GM18511 (cell line): Measurements from ENCODE around the gene ZNF350.
A peak's percentile ranks its signal among the peaks of the same experiment; 100 is the strongest.
"Not testable (repeated sequence)": the region's sequence is repeated elsewhere in the genome, so short reads cannot be mapped to it uniquely, and the experiment has no call there.

Source experiments
- ATAC-seq: cut with Tn5 transposase; IDR thresholded peaks from one replicate; pipeline ENCODE4 v1.9.1; 2021; ENCODE audit warnings: mild to moderate bottlenecking, moderate library complexity; ENCODE audit not compliant: unreplicated experiment

Gene ZNF350

DNA sequence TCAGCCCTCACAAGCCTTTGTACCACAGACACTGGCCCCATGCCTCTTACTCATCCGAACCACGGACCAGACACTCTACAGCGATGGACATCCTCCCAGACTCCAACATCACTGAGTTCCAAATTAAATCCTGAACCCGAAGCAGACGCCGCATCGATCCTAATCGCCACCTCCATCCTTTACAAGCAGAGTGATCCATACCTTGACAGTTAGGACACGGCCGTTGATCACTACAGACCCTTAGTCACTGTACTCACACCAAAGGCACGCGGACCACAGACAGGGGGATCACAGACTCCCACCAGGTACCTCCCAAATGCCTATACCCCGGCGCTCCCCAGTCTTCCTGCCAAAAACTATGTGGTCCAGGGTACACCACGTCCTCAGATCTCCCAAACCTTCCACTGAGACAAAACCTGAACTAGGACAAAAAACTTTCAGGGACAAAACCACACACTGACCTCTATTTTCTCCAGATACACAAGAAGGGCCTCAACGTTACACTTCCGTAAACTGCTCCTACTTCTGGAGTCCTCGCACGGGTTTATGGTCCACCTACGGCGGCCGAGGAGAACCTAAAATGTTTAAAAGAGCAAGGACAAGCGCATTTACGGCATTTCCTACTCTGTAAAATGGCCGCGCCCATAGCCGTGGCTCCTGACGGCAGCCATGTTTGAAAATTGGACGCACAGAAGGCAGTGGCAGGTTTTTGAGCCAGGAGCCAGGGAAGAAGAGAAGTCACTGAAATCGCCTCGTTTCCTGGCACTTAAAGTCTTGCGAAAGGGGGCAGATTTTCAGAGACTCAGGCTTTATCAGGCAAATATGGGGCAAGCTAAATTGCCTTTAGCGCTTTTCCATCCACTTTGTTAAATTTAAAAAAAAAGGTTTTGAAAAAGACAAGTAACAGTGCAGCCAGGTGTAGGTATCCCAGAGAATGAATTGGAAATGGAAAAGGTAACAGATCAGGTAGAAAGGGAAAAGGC is at the start of gene ZNF350:
ZNF350 (minus strand) TSS at position 532 of the 983 bp plus-strand sequence. CDS start 12,480 bp downstream, outside the sequence.
- ATAC-seq = peak; percentile 88

DNA sequence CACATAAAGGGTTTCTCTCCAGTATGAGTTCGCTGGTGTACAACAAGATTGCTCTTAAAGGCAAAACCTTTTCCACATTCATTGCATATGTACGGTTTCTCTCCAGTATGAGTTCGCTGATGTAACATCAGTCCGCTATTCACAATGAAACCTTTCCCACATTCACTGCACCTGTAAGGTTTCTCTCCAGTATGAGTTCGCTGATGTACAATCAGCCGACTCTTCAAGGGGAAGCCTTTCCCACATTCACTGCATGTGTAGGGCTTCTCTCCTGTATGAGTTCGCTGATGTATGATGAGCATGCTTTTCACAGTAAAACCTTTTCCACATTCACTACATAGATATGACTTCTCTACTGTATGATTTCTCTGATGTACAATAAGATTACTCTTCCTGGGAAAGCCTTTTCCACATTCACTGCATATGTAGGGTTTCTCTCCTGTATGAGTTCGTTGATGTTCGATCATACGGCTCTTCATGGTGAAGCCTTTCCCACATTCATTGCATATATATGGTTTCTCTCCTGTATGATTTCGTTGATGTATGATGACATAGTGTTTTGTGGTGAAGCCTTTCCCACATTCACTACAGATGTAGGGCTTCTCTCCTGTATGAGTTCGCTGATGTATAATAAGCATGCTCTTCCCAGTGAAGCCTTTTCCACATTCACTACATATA is 47.5 kb upstream of the ZNF350 start:
- ATAC-seq = no peak

DNA sequence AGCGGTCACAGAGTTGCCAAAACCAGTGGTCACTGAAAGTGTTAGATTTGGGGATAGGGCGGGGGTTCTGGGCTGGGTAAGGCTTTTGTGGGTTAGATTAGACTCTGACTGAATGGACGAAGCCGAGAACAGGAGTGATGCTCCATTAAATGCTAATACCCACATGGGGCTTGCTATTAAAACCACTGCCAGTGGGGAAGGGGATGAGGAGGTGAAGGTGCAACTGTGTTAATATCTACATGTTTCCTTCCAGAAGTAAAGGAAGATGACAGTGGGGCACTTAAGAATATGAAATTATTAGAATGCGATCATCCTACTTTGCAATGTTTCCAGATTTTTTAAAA is 42.1 kb upstream of the ZNF350 start:
- peak; percentile 40 for ATAC-seq

DNA sequence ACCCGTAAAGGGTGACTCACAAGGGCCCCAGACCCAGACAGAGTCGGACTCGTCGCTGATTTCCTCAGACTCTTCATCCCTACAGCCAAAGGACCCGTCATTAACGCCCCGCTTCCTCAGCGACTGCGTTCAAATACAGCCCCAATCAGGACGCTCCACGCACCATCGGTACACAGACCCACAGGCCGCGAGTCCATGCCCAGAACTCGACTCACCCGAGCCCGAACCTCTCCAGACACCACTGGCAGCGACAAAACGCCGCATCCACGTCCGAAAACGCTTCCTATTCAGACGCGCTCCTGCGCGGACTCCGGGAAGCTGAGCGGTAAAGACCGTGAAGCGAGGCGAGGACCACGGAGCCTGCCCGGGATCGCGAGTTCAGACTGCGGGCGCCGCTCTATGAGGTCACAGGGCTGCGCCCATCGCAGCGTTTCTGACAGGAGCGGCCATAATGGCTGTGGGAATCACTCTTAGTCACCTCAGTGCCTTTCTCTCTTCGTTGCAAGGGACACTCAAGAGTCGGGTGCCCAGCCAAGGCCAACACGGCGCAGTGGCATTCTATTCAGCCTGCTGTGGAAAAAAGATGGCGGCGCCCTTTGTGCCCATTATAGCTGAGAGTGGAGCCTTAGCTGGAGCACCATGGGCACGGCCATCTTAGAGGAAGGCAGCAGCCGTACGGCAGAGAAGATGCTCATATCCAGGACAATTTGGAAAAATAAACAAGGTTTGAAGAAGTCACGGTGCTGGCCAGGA is 41.6 kb upstream of the ZNF350 start, which contains the start of gene ZNF614:
ZNF614 (minus strand) TSS at position 353 of the 753 bp plus-strand sequence. CDS start 2,634 bp downstream, outside the sequence.
- peak; percentile 92 for ATAC-seq

DNA sequence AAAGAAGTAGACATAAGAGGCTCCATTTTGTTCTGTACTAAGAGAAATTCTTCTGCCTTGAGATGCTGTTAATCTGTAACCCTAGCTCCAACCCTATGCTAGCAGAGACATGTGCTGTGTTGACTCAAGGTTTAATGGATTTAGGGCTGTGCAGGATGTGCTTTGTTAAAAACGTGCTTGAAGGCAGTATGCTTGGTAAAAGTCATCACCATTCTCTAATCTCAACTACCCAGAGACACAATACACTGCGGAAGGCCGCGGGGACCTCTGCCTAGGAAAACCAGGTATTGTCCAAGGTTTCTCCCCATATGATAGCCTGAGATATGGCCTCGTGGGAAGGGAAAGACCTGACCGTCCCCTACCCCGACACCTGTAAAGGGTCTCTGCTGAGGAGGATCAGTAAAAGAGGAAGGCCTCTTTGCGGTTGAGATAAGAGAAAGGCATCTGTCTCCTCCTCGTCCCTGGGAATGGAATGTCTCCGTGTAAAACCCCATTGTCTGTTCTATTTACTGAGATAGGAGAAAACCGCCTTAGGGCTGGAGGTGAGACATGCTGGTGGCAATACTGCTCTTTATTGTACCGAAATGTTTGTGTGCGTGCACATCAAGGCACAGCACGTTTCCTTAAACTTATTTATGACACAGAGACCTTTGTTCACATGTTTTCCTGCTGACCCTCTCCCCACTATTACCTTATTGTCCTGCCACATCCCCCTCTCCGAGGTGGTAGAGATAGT is 39.8 kb upstream of the ZNF350 start:
- not testable (repeated sequence) for ATAC-seq

DNA sequence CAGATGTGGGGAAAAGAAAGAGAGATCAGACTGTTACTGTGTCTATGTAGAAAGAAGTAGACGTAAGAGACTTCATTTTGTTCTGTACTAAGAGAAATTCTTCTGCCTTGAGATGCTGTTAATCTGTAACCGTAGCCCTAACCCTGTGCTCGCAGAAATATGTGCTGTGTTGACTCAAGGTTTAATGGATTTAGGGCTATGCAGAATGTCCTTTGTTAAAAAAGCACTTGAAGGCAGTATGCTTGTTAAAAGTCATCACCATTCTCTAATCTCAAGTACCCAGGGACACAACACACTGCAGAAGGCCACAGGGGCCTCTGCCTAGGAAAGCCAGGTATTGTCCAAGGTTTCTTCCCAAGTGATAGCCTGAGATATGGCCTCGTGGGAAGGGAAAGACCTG is 37.8 kb upstream of the ZNF350 start:
- ATAC-seq = not testable (repeated sequence)

DNA sequence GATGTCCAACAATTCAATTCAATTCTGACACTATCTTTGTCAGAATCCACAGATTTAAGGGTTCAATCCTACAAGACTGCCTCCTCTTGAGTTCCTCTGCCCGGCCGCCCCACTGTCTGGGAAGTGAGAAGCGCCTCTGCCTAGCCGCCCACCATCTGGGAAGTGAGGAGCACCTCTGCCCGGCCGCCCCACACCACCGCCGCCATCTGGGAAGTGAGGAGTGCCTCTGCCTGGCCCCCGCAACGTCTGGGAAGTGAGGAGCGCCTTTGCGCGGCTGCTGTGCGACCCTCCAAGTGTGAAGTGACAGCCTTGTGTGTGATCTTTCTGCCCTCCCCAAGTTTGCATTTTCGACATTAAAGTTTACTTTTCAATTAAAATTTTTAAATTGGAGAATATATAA is 35.6 kb upstream of the ZNF350 start:
- ATAC-seq = no peak

DNA sequence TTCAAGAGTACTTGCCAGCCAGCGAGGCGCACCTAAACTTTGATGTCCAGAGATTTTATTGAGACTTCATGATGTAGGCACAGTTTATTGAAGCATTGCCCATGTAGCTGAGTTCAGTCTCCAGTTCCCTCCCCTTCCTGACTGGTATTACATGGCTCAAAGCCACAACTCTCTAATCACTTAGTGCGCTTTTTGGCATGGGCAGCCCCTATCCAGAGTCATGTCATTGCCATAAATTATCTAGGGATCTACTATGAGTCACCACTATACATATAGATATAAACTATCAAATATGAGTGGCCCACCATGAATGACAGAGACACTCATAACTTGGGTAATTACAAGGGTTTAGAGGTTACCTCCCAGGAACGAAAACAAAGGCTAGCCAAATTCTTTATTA is 33.9 kb upstream of the ZNF350 start:
- ATAC-seq = no peak

DNA sequence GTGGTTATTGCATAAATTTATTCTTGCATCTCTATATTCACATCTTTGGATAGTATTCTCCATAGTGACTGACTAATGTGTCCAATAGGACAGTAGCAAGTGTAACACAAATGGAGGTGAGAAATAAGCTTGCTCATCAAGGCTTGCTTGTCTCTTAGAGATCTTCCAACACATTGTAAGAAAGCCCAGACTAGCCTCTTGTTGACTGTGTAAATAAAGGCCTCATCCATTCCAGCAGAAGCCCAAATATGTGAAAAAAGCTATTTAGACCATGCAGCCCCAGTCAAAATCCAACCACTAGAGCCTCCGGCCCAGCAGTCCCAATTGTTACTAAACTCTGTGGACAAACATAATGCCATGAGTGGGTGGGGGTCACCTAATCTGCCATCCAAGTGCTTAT is 24.0 kb upstream of the ZNF350 start:
- no peak for ATAC-seq

DNA sequence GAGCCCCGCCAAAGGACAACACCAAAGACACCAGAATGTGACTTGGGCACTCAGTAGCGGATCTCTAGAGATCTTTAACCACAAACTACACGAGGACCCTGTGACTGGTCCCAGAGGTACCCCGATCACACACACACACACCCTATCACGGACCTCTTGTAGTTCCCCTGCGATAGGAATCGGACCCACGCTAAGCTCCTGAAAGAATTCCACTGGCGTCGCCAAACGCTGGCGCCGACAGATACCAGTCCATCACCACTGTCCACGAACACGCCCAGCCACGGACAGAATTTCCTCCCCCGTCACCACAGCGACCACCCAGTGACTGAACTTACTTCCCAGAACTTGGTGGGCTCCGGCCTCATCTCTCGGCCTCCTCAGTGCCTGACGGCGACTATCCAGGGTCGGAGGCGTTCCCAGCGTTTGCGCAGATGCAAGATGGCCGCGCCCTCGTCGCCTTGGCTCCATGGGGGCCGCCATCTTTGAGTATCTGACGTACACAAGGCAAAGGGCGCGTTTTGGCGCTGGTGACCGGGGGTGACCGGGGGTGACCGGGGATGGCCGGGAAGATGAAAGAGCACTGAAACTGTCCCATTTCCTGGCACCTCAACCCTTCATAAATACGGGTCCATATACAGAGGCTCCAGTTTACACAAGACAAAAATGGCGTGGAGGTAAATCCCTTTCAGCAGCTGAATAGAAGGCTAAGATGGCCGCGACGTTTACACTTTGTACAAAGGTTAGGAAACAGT is 21.3 kb upstream of the ZNF350 start, which contains the start of gene ZNF615:
ZNF615 (minus strand) TSS at position 406 of the 752 bp plus-strand sequence. CDS start 4,500 bp downstream, outside the sequence.
- ATAC-seq = peak; percentile 99

DNA sequence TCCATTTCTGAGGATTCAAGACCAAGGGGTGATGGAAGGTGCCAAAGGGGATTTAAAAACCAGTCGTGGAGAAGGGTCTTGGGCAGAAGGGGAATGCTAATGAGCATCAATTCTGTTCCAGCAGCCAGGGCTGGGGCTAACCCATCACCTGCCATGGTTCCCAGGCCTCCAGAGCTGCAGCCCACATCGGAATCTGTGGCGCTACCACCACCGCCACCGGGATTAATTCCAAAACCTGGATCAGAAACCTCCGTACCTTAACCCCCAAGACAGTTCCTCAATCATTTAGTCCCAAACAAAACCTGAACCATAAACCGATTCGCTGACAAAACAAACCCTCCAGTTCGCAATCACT is 20.8 kb upstream of the ZNF350 start:
- ATAC-seq = no peak

DNA sequence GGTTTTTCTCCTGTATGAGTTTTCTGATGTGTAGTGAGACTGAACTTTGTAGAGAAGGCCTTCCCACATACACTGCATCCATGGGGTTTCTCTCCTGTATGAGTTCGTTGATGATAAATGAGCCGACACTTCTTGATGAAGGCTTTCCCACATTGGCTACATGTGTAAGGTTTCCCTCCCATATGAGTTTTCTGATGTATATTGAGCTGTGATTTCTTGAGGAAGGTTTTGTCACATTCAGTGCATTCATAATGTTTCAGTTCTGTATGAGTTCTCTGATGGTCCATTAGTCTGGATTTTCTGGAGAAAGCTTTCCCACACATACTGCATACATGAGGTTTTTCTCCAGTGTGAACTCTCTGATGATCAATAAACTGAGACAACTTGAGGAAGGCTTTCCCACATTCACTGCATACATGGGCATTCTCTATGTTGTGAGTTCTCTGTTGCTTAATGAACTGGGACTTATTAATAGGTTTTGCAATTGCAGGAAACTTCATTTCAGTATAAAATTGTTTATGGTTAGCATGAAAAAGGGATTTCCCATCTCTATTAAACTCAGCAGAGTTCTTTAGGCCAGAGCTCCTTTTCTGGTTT is 7.5 kb upstream of the ZNF350 start:
- no peak for ATAC-seq

DNA sequence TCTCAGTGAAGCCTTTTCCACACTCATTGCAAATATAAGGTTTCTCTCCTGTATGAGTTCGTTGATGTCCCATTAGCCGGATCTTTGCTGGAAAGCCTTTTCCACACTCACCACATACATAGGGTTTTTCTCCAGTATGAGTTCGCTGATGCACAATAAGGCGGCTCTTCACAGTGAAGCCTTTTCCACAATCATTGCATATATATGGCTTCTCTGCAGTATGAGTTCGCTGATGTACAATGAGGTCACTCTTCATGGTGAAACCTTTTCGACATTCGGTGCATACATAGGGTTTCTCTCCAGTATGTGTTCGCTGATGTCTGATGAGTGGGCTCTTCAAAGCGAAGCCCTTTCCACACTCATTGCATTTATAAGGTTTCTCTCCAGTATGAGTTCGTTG is 6.8 kb upstream of the ZNF350 start:
- no peak for ATAC-seq

DNA sequence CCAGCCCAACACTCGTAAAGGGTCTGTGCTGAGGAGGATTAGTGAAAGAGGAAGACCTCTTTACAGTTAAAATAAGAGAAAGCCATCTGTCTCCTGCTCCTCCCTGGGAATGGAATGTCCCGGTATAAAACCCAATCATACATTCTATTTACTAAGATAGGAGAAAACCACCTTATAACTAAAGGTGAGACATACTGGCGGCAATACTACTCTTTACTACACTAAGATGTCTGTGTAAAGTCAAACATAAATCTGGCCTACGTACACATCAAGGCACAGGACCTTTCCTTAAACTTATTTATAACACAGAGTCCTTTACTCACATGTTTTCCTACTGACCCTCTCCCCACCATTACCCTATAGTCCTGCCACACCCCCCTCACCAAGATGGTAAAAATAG is 3.3 kb downstream of the ZNF350 start:
- no peak for ATAC-seq

DNA sequence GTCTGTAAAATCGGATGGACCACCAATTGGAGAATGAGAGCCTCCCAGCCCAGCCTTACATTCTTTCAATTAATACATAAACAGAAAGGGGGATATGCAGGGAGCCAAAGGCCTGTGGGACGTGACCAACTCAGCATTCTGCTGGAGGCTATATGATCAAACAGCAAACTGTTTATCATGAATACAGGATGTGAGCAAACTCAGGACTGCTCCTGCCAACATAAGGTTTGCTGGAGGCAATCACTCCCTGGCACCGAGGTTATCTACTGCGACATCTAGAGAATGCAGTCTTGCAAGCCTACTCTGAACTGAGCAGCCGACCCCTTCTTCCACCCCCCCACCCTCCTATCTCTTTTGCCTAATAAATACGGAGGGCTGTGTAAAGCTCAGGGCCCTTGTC is 5.7 kb downstream of the ZNF350 start:
- ATAC-seq = not testable (repeated sequence)

DNA sequence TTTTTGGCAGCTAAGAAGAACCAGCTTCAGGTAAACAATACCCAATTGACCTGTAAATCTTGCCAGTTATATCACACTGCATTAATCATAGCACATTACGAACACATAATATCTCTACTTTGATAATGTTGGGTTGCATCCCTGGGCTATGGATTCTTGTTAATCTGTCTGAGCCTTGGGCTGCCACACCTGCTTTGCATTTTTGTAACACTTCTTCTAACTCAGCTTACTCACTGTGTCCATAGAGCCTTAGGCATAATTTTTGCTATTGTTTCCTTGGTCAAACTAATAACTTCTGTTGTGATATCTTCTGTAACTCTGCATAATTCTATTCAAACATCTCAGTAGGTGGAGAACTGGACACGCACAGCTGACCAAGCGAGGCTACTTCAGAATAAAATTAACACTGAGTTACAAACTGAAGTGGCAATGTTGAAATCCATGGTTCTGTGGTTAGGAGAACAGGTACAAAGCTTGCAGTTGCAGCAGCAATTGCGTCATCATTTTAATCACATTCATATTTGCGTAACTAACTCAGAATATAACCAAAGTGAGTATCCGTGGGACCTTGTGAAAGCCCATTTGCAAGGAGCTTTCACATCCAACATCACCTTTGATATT is 6.4 kb downstream of the ZNF350 start:
- no peak for ATAC-seq

DNA sequence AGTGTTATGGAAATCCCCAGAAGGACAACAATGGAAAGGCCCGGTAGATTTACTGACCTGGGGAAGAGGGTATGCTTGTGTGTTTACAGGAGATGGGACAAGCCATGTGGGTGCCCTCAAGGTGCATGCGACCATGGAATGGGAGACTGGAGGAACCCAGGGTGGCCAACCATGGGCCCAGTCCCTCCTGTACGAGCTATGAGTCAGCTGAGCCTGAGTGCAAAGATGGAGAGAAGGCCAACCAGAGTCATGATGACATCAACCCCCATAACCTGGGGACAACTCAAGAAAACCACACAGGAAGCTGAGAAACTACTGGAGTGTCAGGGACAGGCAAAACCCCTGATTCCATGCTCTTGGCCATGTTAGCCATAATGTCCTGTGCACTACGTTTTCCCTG is 7.8 kb downstream of the ZNF350 start:
- no peak for ATAC-seq

DNA sequence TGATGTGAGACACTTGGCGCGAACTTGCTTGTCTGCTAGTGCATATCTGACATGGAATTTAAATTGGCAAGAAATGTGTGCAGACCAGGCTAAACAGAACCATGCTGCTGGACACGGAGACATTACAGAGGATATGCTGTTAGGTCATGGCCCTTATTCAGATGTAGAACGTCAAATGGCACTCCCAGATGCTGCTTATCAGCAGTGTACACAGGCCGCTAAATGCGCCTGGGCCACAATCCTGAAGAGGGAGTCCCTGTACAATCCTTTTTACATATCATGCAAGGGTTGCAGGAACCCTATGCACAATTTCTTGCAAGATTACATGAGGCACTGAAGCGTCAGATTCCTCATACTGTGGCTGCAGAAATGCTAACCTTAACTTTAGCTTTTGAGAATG is 9.3 kb downstream of the ZNF350 start:
- no peak for ATAC-seq

DNA sequence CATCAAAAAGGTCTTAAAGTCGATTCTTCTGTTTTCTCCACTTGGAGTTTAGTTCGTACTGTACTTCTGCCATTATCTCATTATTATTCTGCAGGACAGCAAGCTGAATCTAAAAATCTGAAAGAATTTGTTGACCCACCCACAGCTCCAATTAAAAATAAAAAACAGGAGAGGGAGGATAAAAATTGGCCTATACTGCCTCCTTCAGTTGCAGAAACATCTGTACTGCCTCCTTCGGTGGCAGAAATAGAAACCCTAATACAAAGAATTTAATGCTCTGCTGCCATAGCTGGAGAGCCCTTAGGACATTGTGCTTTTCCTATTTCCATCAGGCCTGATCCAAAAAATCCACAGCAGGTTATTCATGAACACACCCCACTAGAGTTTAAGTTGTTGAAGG is 9.8 kb downstream of the ZNF350 start:
- no peak for ATAC-seq
